HepG2 (cell line): ENCODE results near the gene KCNQ1OT1. TPM values are rescaled to one million over a fixed set of nuclear protein-coding genes. Genes with fewer than 3 reads are reported as not detected.
A peak's percentile ranks its signal among the peaks of the same experiment; 100 is the strongest.

Experiments used
- ARNT2 ChIP-seq: sonication (generic); formaldehyde crosslinking; IDR thresholded peaks from 2 replicates; pipeline ENCODE4 v1.8.0; 2022; ENCODE audit warnings: mild to moderate bottlenecking, low read depth, missing genetic modification reagents, moderate library complexity
- DNMT1 ChIP-seq: sonication (generic); formaldehyde crosslinking; IDR thresholded peaks from 2 replicates; pipeline ENCODE4 v1.5.1; 2020; ENCODE audit warnings: mild to moderate bottlenecking, missing genetic modification reagents
- FOXK1 ChIP-seq: sonication (generic); formaldehyde crosslinking; IDR thresholded peaks from 2 replicates; pipeline ENCODE4 v1.4.0; 2020; ENCODE audit warnings: low read depth, missing genetic modification reagents, borderline replicate concordance
- MLLT10 ChIP-seq: sonication (generic); formaldehyde crosslinking; IDR thresholded peaks from 2 replicates; pipeline ENCODE4 v1.4.0; 2020; ENCODE audit warnings: missing genetic modification reagents
- MXD4 ChIP-seq: IDR thresholded peaks from 2 replicates; pipeline ENCODE4 v1.6.1; 2016; ENCODE audit warnings: mild to moderate bottlenecking, missing biosample characterization, missing genetic modification reagents
- PHF8 ChIP-seq: sonication (generic); formaldehyde crosslinking; IDR thresholded peaks from 2 replicates; pipeline ENCODE4 v1.5.0; 2020; ENCODE audit warnings: missing genetic modification reagents
- PRPF4 ChIP-seq: fragments of 200-400 bp; formaldehyde crosslinking; IDR thresholded peaks from 2 replicates; pipeline ENCODE4 v1.6.1; 2016; ENCODE audit warnings: low read length, low read depth; ENCODE audit not compliant: poor library complexity, severe bottlenecking
- SAFB2 ChIP-seq: sonication (generic); formaldehyde crosslinking; IDR thresholded peaks from 2 replicates; pipeline ENCODE4 v1.5.1; 2020; ENCODE audit warnings: missing genetic modification reagents, low read depth, mild to moderate bottlenecking, borderline replicate concordance
- SOX13 ChIP-seq, 3 experiments: fragments of 450-650 bp in 1 of 3; sonication (generic) in 1 of 3; formaldehyde crosslinking in 1 of 3; IDR thresholded peaks in 2 of 3; conservative IDR thresholded peaks in 1 of 3; 2 replicates each; pipeline versions ENCODE4 v1.5.0 to v1.6.1; 2016 to 2020; ENCODE audit warnings: antibody characterized with exemption in 1 of 3, mild to moderate bottlenecking in 1 of 3, missing compliant biosample characterization in 1 of 3, missing genetic modification reagents in 1 of 3, moderate library complexity in 1 of 3
- TEAD3 ChIP-seq: optimal IDR thresholded peaks from 2 replicates; pipeline ENCODE3; 2016; ENCODE audit warnings: borderline replicate concordance
- XRCC5 ChIP-seq: fragments of 200-400 bp; formaldehyde crosslinking; optimal IDR thresholded peaks from 2 replicates; pipeline ENCODE3; 2017; ENCODE audit warnings: mild to moderate bottlenecking, low read length
- ZKSCAN1 ChIP-seq: fragments of 150-350 bp; IDR thresholded peaks from 2 replicates; pipeline ENCODE4 v1.6.1; 2014; ENCODE audit warnings: low read length
- ZKSCAN8 ChIP-seq: IDR thresholded peaks from 2 replicates; pipeline ENCODE4 v1.6.1; 2016; ENCODE audit warnings: borderline replicate concordance, missing genetic modification reagents, missing compliant biosample characterization
- ZNF30 ChIP-seq: sonication (generic); formaldehyde crosslinking; IDR thresholded peaks from 2 replicates; pipeline ENCODE4 v1.5.0; 2020; ENCODE audit warnings: mild to moderate bottlenecking, missing genetic modification reagents
- polyA plus RNA-seq, 8 experiments: library from polyadenylated mRNA; depleted of rRNA in 3 of 8; stranded (reverse) in 7 of 8; unstranded in 1 of 8; fragments of >200 nt; fragmentation: Illumina TruSeq in 4 of 8; extraction: Trizol in 4 of 8; gene quantifications; 2 replicates each; pipeline versions ENCODE4 v1.2.1 to v1.2.3, GENCODE V29; 2011 to 2016; ENCODE audit warnings: low read depth in 4 of 8, missing spikeins in 1 of 8, mixed read lengths in 1 of 8; ENCODE audit not compliant: insufficient read depth in 1 of 8
- total RNA-seq, 5 experiments: library from RNA; depleted of rRNA; stranded (reverse); fragments of >200 nt; fragmentation: Illumina TruSeq; extraction: Trizol; gene quantifications; 2 replicates each; pipeline ENCODE4 v1.2.3, GENCODE V29; 2016; ENCODE audit warnings: low read depth in 1 of 5
- TF ChIP-seq, protein P1 (sequence below): sonication (generic); formaldehyde crosslinking; IDR thresholded peaks from 2 replicates; pipeline ENCODE4 v1.4.0; 2020; ENCODE audit warnings: low read depth, mild to moderate bottlenecking, missing genetic modification reagents
- TF ChIP-seq, protein P2 (sequence below): sonication (generic); formaldehyde crosslinking; IDR thresholded peaks from 2 replicates; pipeline ENCODE4 v1.4.0; 2020; ENCODE audit warnings: missing genetic modification reagents
- TF ChIP-seq, protein P3 (sequence below): sonication (generic); formaldehyde crosslinking; IDR thresholded peaks from 2 replicates; pipeline ENCODE4 v1.4.0; 2020; ENCODE audit warnings: missing genetic modification reagents
- TF ChIP-seq, protein P4 (sequence below): sonication (generic); formaldehyde crosslinking; IDR thresholded peaks from 2 replicates; pipeline ENCODE4 v1.5.0; 2020; ENCODE audit warnings: mild to moderate bottlenecking, missing genetic modification reagents
- TF ChIP-seq, protein P5 (sequence below): sonication (generic); formaldehyde crosslinking; IDR thresholded peaks from 2 replicates; pipeline ENCODE4 v1.4.0; 2020; ENCODE audit warnings: missing genetic modification reagents, mild to moderate bottlenecking, borderline replicate concordance

The KCNQ1OT1 gene
- total and polyA plus RNA-seq, 2 of the 13 experiments (the other 11 are each of a cell fraction or from before 2014, with no cell fraction given), result 1.3 to 18.9 TPM

DNA sequence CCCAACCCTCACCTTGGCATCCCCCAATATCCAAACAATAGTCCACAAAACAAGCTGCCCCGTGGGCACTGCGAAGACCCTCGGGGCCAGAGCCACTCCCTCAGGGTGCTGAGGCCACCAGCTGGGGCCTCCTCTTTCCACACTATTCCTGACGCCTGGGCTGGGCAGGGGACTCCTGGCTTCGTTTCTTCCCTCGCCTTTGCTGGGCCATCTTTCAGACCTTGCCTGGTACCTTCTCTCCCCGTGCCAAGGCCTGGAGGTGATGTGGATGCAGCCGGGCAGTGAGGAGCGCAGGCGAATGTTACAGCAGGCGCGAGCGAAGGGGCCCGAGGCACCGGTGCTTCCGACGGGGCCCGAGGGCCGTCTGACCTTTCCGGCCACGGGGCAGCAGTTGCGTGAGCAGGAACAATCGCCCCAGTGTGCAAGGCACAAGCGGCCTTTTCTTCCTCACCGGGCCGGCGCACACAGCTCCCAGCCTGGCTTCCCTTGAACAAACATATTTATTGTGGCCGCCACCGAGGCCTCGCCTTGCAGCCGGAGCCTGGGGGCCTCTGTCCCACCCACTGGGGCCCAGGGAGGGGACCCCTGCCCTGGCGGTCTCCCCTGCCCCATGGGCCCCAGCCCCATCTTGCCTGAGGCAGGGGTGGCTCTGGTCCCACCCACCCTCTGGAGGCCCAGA is 32.6 kb upstream of the KCNQ1OT1 start (continued):
- TF ChIP-seq, protein P1, sequence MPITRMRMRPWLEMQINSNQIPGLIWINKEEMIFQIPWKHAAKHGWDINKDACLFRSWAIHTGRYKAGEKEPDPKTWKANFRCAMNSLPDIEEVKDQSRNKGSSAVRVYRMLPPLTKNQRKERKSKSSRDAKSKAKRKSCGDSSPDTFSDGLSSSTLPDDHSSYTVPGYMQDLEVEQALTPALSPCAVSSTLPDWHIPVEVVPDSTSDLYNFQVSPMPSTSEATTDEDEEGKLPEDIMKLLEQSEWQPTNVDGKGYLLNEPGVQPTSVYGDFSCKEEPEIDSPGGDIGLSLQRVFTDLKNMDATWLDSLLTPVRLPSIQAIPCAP (CRISPR knock-in tag), result no peak
- TF ChIP-seq DNMT1 (CRISPR knock-in tag) (no peak), XRCC5 (peak; percentile 36), ZKSCAN8 (CRISPR knock-in tag) (peak; percentile 64; the same call in 1 of the 2 replicates), FOXK1 (no peak), ZKSCAN1 (no peak), MXD4 (CRISPR knock-in tag) (peak; percentile 35; the same call in 1 of the 2 replicates), MLLT10 (CRISPR knock-in tag) (0 out of 2 replicates have a peak, but pooled peaks have one; percentile 42), SAFB2 (CRISPR knock-in tag) (peak; percentile 52; the same call in 1 of the 2 replicates), PRPF4 (no peak), SOX13 (IDR thresholded peaks at IDR 0.05) (peak; percentile 83), SOX13 (CRISPR knock-in tag; conservative IDR thresholded peaks at IDR 0.05 in 1 of 2, IDR thresholded peaks at IDR 0.05 in 1 of 2) (peak in 1 of 2 experiments; percentile 93; a peak in 2 of 4 replicates), PHF8 (CRISPR knock-in tag) (peak; percentile 76), TEAD3 (CRISPR knock-in tag) (peak; percentile 71), ARNT2 (CRISPR knock-in tag) (0 out of 2 replicates have a peak, but pooled peaks have one; percentile 42), ZNF30 (CRISPR knock-in tag) (peak; percentile 44; the same call in 1 of the 2 replicates)
- TF ChIP-seq, protein P2, sequence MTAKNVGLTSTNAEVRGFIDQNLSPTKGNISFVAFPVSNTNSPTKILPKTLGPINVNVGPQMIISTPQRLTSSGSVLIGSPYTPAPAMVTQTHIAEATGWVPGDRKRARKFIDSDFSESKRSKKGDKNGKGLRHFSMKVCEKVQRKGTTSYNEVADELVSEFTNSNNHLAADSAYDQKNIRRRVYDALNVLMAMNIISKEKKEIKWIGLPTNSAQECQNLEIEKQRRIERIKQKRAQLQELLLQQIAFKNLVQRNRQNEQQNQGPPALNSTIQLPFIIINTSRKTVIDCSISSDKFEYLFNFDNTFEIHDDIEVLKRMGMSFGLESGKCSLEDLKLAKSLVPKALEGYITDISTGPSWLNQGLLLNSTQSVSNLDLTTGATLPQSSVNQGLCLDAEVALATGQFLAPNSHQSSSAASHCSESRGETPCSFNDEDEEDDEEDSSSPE, result peak; percentile 65
- TF ChIP-seq, protein P3, sequence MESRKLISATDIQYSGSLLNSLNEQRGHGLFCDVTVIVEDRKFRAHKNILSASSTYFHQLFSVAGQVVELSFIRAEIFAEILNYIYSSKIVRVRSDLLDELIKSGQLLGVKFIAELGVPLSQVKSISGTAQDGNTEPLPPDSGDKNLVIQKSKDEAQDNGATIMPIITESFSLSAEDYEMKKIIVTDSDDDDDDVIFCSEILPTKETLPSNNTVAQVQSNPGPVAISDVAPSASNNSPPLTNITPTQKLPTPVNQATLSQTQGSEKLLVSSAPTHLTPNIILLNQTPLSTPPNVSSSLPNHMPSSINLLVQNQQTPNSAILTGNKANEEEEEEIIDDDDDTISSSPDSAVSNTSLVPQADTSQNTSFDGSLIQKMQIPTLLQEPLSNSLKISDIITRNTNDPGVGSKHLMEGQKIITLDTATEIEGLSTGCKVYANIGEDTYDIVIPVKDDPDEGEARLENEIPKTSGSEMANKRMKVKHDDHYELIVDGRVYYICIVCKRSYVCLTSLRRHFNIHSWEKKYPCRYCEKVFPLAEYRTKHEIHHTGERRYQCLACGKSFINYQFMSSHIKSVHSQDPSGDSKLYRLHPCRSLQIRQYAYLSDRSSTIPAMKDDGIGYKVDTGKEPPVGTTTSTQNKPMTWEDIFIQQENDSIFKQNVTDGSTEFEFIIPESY (CRISPR knock-in tag), result peak; percentile 41; the same call in 1 of the 2 replicates
- TF ChIP-seq, protein P4, sequence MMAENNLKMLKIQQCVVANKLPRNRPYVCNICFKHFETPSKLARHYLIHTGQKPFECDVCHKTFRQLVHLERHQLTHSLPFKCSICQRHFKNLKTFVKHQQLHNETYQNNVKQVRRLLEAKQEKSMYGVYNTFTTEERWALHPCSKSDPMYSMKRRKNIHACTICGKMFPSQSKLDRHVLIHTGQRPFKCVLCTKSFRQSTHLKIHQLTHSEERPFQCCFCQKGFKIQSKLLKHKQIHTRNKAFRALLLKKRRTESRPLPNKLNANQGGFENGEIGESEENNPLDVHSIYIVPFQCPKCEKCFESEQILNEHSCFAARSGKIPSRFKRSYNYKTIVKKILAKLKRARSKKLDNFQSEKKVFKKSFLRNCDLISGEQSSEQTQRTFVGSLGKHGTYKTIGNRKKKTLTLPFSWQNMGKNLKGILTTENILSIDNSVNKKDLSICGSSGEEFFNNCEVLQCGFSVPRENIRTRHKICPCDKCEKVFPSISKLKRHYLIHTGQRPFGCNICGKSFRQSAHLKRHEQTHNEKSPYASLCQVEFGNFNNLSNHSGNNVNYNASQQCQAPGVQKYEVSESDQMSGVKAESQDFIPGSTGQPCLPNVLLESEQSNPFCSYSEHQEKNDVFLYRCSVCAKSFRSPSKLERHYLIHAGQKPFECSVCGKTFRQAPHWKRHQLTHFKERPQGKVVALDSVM (CRISPR knock-in tag), result peak; percentile 56
- TF ChIP-seq, protein P5, sequence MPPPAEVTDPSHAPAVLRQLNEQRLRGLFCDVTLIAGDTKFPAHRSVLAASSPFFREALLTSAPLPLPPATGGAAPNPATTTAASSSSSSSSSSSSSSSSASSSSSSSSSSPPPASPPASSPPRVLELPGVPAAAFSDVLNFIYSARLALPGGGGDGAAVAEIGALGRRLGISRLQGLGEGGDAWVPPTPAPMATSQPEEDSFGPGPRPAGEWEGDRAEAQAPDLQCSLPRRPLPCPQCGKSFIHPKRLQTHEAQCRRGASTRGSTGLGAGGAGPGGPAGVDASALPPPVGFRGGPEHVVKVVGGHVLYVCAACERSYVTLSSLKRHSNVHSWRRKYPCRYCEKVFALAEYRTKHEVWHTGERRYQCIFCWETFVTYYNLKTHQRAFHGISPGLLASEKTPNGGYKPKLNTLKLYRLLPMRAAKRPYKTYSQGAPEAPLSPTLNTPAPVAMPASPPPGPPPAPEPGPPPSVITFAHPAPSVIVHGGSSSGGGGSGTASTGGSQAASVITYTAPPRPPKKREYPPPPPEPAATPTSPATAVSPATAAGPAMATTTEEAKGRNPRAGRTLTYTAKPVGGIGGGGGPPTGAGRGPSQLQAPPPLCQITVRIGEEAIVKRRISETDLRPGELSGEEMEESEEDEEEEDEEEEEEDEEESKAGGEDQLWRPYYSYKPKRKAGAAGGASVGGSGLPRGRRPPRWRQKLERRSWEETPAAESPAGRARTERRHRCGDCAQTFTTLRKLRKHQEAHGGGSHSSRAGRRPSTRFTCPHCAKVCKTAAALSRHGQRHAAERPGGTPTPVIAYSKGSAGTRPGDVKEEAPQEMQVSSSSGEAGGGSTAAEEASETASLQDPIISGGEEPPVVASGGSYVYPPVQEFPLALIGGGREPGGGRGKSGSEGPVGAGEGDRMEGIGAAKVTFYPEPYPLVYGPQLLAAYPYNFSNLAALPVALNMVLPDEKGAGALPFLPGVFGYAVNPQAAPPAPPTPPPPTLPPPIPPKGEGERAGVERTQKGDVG (CRISPR knock-in tag), result no peak
